HEK293T (cell line): ENCODE measurements around the gene ZNF560.

Experiments
- FOXK2 ChIP-seq: fragments of 450-650 bp; IDR thresholded peaks from 2 replicates; pipeline ENCODE4 v1.6.1; 2016; ENCODE audit warnings: mild to moderate bottlenecking
- SP1 ChIP-seq: fragments of 450-650 bp; IDR thresholded peaks from 2 replicates; pipeline ENCODE4 v1.6.1; 2017

DNA sequence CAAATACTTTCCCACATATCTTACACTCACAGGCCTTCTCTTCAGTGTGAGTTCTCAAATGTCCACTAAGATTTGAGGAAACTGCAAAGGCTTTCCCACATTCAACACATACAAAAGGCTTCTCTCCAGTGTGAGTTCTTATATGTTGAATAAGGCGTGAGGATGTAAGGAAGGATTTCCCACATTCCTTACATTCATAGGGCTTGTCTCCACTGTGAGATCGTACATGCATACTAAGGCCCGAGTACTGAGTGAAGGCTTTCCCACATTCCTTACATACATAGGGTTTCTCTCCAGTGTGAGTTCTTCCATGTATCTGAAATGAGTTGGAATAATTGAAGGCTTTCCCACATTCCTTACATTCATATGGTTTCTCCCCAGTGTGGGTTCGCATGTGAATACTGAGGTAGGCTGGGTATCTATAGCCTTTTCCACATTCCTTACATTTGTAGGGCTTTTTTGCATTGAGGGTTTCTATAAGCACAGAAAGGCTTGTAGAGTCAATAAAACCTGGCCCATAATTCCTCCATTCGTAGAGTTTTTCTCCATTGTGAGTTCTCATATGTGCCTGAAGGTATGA lies 30.4 kb upstream of the ZNF560 start:
- TF ChIP-seq FOXK2 = no peak
- TF ChIP-seq SP1 = no peak
